ENCODE data around the gene NRDE2.
"Not testable (repeated sequence)": the region's sequence is repeated elsewhere in the genome, so short reads cannot be mapped to it uniquely, and the experiment has no call there.

The NRDE2 gene

GRCh38 chr14:90348270-90348669 is 16.5 kb upstream of the NRDE2 start:
- Histone ChIP-seq H3K4me3 (replicated peaks; ENCODE audit: low read depth, low read length) (no peak overlapping the region), H3K27me3 (replicated peaks; ENCODE audit: control insufficient read depth, insufficient read depth, low read length) (no peaks in the 10 kb centered on the region), H3K36me3 (ENCODE audit: control insufficient read depth, insufficient read depth, low read length) (no peaks in the 10 kb centered on the region)
- no peak for DNase-seq (ENCODE audit: extremely low read depth, insufficient read length)
- no peak for TF ChIP-seq CTCF (IDR thresholded peaks at IDR 0.05; ENCODE audit: insufficient read depth, low read length, poor library complexity, severe bottlenecking)

- no peak overlapping the region for H3K4me3 ChIP-seq (replicated peaks; ENCODE audit: low read depth, low read length)
- no peaks in the 10 kb centered on the region for H3K36me3 ChIP-seq (ENCODE audit: control insufficient read depth, insufficient read depth, low read length)
- H3K27me3 ChIP-seq (replicated peaks; ENCODE audit: control insufficient read depth, insufficient read depth, low read length), result no peaks in the 10 kb centered on the region
- DNase-seq (ENCODE audit: extremely low read depth, insufficient read length), result no peak
- TF ChIP-seq CTCF (IDR thresholded peaks at IDR 0.05; ENCODE audit: insufficient read depth, low read length, poor library complexity, severe bottlenecking), result no peak
These were observed 13.5 kb upstream of the NRDE2 start for GRCh38 chr14:90345239-90345557.

- Histone ChIP-seq H3K27me3 (replicated peaks; ENCODE audit: control insufficient read depth, insufficient read depth, low read length) (no peaks in the 10 kb centered on the region), H3K36me3 (ENCODE audit: control insufficient read depth, insufficient read depth, low read length) (no peaks in the 10 kb centered on the region), H3K4me3 (replicated peaks; ENCODE audit: low read depth, low read length) (no peak overlapping the region)
- no peak for DNase-seq (ENCODE audit: extremely low read depth, insufficient read length)
- TF ChIP-seq CTCF (IDR thresholded peaks at IDR 0.05; ENCODE audit: insufficient read depth, low read length, poor library complexity, severe bottlenecking), result no peak
These were observed 12.8 kb upstream of the NRDE2 start for GRCh38 chr14:90344331-90345238.

GRCh38 chr14:90342327-90342726 is 10.6 kb upstream of the NRDE2 start:
- TF ChIP-seq CTCF (IDR thresholded peaks at IDR 0.05; ENCODE audit: insufficient read depth, low read length, poor library complexity, severe bottlenecking), result no peak
- H3K27me3 ChIP-seq (replicated peaks; ENCODE audit: control insufficient read depth, insufficient read depth, low read length), result no peaks in the 10 kb centered on the region
- no peak overlapping the region for H3K4me3 ChIP-seq (replicated peaks; ENCODE audit: low read depth, low read length)
- no peaks in the 10 kb centered on the region for H3K36me3 ChIP-seq (ENCODE audit: control insufficient read depth, insufficient read depth, low read length)
- no peak for DNase-seq (ENCODE audit: extremely low read depth, insufficient read length)

GRCh38 chr14:90341784-90342183 is 10.0 kb upstream of the NRDE2 start:
- DNase-seq (ENCODE audit: extremely low read depth, insufficient read length), result no peak
- no peaks in the 10 kb centered on the region for H3K27me3 ChIP-seq (replicated peaks; ENCODE audit: control insufficient read depth, insufficient read depth, low read length)
- H3K4me3 ChIP-seq (replicated peaks; ENCODE audit: low read depth, low read length), result no peak overlapping the region
- no peak for TF ChIP-seq CTCF (IDR thresholded peaks at IDR 0.05; ENCODE audit: insufficient read depth, low read length, poor library complexity, severe bottlenecking)
- no peaks in the 10 kb centered on the region for H3K36me3 ChIP-seq (ENCODE audit: control insufficient read depth, insufficient read depth, low read length)

- not testable (repeated sequence) for H3K4me3 ChIP-seq (replicated peaks; ENCODE audit: low read depth, low read length); H3K36me3 ChIP-seq (ENCODE audit: control insufficient read depth, insufficient read depth, low read length); H3K27me3 ChIP-seq (replicated peaks; ENCODE audit: control insufficient read depth, insufficient read depth, low read length); DNase-seq (ENCODE audit: extremely low read depth, insufficient read length)
These were observed 9.5 kb upstream of the NRDE2 start for GRCh38 chr14:90341232-90341631.

All from GM06990 (cell line).